HepG2 (cell line): ENCODE measurements around the gene AP3D1. TPM values are rescaled to one million over a fixed set of nuclear protein-coding genes. Genes with fewer than 3 reads are reported as not detected.

Source experiments
- AKAP8 ChIP-seq: sonication (generic); formaldehyde crosslinking; IDR thresholded peaks from 2 replicates; pipeline ENCODE4 v1.5.1; 2020; ENCODE audit warnings: mild to moderate bottlenecking, missing genetic modification reagents
- CREB1 ChIP-seq, 2 experiments: fragments of 450-650 bp in 1 of 2; IDR thresholded peaks; 2 replicates each; pipeline ENCODE4 v1.6.1; 2016 to 2017; ENCODE audit warnings: control low read depth in 1 of 2, mild to moderate bottlenecking in 1 of 2, missing compliant biosample characterization in 1 of 2, missing genetic modification characterization in 1 of 2
- DR1 ChIP-seq: sonication (generic); formaldehyde crosslinking; IDR thresholded peaks from 2 replicates; pipeline ENCODE4 v1.8.0; 2021; ENCODE audit warnings: mild to moderate bottlenecking, missing genetic modification reagents, inconsistent platforms
- EP300 ChIP-seq, 3 experiments: sonication (generic) in 1 of 3; formaldehyde crosslinking in 1 of 3; IDR thresholded peaks; 2 replicates each; pipeline versions ENCODE4 v1.5.1 to v1.6.1; 2011 to 2020; ENCODE audit warnings: low read depth in 2 of 3, low read length in 2 of 3, borderline replicate concordance in 1 of 3, improper control_type of control experiment in 1 of 3, mild to moderate bottlenecking in 1 of 3, missing genetic modification reagents in 1 of 3, moderate library complexity in 1 of 3
- GTF2F1 ChIP-seq: fragments of 150-350 bp; IDR thresholded peaks from 2 replicates; pipeline ENCODE4 v1.6.1; 2014; ENCODE audit warnings: low read length
- MTF1 ChIP-seq: sonication (generic); formaldehyde crosslinking; IDR thresholded peaks from 2 replicates; pipeline ENCODE4 v1.5.0; 2020; ENCODE audit warnings: missing genetic modification reagents
- NCOA2 ChIP-seq: sonication (generic); formaldehyde crosslinking; IDR thresholded peaks from 2 replicates; pipeline ENCODE4 v1.8.0; 2022; ENCODE audit warnings: inconsistent platforms
- NCOR1 ChIP-seq: fragments of 200-600 bp; sonication (generic); IDR thresholded peaks from 2 replicates; pipeline ENCODE4 v1.7.0; 2017; ENCODE audit warnings: antibody characterized with exemption, low read length, borderline replicate concordance
- NR3C1 ChIP-seq: sonication (generic); formaldehyde crosslinking; IDR thresholded peaks from 2 replicates; pipeline ENCODE4 v1.4.0; 2020; ENCODE audit warnings: missing genetic modification reagents
- PHF5A ChIP-seq: IDR thresholded peaks from one replicate; pipeline ENCODE4 v1.6.1; 2018; ENCODE audit warnings: low read depth, missing genetic modification reagents; ENCODE audit not compliant: unreplicated experiment
- TEAD3 ChIP-seq: optimal IDR thresholded peaks from 2 replicates; pipeline ENCODE3; 2016; ENCODE audit warnings: borderline replicate concordance
- TMF1 ChIP-seq: sonication (generic); formaldehyde crosslinking; IDR thresholded peaks from 2 replicates; pipeline ENCODE4 v1.8.1; 2022; ENCODE audit warnings: low read depth, missing genetic modification reagents
- YY1 ChIP-seq: IDR thresholded peaks from 2 replicates; pipeline ENCODE4 v1.6.1; 2011; ENCODE audit warnings: low read length, low read depth, moderate library complexity, mild to moderate bottlenecking; ENCODE audit not compliant: insufficient read depth, insufficient replicate concordance
- ZBTB7A ChIP-seq: sonication (generic); formaldehyde crosslinking; IDR thresholded peaks from 2 replicates; pipeline ENCODE4 v1.8.0; 2022; ENCODE audit warnings: mild to moderate bottlenecking, missing genetic modification reagents
- ZFAT ChIP-seq: sonication (generic); formaldehyde crosslinking; conservative IDR thresholded peaks from 2 replicates; pipeline ENCODE4 v1.8.1; 2023; ENCODE audit warnings: missing genetic modification reagents, inconsistent platforms
- ZNF33A ChIP-seq: sonication (generic); formaldehyde crosslinking; IDR thresholded peaks from 2 replicates; pipeline ENCODE4 v1.5.1; 2020; ENCODE audit warnings: missing genetic modification reagents, mild to moderate bottlenecking, moderate library complexity, borderline replicate concordance
- polyA plus RNA-seq, 8 experiments: library from polyadenylated mRNA; depleted of rRNA in 3 of 8; stranded (reverse) in 7 of 8; unstranded in 1 of 8; fragments of >200 nt; fragmentation: Illumina TruSeq in 4 of 8; extraction: Trizol in 4 of 8; gene quantifications; 2 replicates each; pipeline versions ENCODE4 v1.2.1 to v1.2.3, GENCODE V29; 2011 to 2016; ENCODE audit warnings: low read depth in 4 of 8, missing spikeins in 1 of 8, mixed read lengths in 1 of 8; ENCODE audit not compliant: insufficient read depth in 1 of 8
- total RNA-seq, 5 experiments: library from RNA; depleted of rRNA; stranded (reverse); fragments of >200 nt; fragmentation: Illumina TruSeq; extraction: Trizol; gene quantifications; 2 replicates each; pipeline ENCODE4 v1.2.3, GENCODE V29; 2016; ENCODE audit warnings: low read depth in 1 of 5
- TF ChIP-seq, protein P1 (sequence below): sonication (generic); formaldehyde crosslinking; IDR thresholded peaks from 2 replicates; pipeline ENCODE4 v1.5.0; 2020; ENCODE audit warnings: mild to moderate bottlenecking, missing genetic modification reagents
- TF ChIP-seq, protein P2 (sequence below): sonication (generic); formaldehyde crosslinking; IDR thresholded peaks from 2 replicates; pipeline ENCODE4 v1.9.0; 2021; ENCODE audit warnings: missing genetic modification reagents, mild to moderate bottlenecking, borderline replicate concordance
- TF ChIP-seq, protein P3 (sequence below): IDR thresholded peaks from 2 replicates; pipeline ENCODE4 v1.4.0; 2020; ENCODE audit warnings: mild to moderate bottlenecking, missing genetic modification reagents
- TF ChIP-seq, protein P4 (sequence below): sonication (generic); formaldehyde crosslinking; IDR thresholded peaks from 2 replicates; pipeline ENCODE4 v1.4.0; 2020; ENCODE audit warnings: mild to moderate bottlenecking, missing genetic modification reagents

AP3D1 gene
- total and polyA plus RNA-seq, 2 of the 13 experiments (the other 11 are each of a cell fraction or from before 2014, with no cell fraction given), result 68.0 to 82.6 TPM

DNA sequence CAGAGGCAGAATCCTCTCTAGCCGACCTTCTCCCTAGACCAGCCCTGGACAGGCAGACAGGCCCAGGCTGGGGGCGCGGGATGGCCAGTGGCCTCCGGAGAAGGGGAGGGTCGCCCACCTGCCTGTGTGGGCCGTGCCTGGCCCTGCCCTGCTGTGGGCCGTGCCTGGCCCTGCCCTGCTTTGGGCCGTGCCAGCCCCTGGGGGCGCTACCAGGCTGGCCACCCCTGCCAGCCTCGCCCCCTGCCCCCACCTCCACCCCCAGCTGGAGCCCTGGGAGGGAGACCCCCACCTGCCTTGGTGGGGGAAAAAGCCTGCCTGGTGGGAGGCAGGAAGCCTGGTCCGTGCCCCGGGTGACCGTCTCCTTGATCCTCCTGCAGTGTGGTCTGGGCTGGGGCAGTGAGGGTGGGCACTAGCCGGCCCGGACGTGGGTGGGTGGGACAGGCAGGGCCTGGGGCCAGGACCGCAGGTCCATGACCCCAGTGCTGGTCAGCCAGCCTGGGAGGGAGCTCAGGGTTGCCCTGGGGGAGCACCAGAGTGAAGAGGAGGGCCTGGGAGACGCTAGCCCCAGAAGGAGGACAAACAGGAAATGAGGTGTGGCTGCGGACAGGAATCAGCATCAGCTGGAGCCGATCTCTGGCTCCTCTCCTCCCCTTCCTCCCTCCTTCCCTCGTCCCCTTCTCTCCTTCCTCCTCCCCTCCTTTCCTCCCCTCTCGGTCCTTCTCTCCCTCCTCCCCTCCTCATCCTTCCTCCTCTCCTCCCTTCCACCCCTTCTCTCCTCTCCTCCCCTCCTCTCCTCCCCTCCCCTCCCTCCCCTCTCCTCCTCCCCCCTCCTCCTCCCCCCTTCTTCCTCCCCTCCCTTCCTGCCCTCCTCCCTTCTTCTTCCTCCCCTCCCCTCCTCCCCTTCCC lies 95.2 kb downstream of the AP3D1 start (continued):
- TF ChIP-seq, protein P1, sequence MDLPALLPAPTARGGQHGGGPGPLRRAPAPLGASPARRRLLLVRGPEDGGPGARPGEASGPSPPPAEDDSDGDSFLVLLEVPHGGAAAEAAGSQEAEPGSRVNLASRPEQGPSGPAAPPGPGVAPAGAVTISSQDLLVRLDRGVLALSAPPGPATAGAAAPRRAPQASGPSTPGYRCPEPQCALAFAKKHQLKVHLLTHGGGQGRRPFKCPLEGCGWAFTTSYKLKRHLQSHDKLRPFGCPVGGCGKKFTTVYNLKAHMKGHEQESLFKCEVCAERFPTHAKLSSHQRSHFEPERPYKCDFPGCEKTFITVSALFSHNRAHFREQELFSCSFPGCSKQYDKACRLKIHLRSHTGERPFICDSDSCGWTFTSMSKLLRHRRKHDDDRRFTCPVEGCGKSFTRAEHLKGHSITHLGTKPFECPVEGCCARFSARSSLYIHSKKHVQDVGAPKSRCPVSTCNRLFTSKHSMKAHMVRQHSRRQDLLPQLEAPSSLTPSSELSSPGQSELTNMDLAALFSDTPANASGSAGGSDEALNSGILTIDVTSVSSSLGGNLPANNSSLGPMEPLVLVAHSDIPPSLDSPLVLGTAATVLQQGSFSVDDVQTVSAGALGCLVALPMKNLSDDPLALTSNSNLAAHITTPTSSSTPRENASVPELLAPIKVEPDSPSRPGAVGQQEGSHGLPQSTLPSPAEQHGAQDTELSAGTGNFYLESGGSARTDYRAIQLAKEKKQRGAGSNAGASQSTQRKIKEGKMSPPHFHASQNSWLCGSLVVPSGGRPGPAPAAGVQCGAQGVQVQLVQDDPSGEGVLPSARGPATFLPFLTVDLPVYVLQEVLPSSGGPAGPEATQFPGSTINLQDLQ (CRISPR knock-in tag), result no peak
- TF ChIP-seq PHF5A (CRISPR knock-in tag) (no peak), EP300 (IDR thresholded peaks at IDR 0.05; ENCODE audit: low read depth in 2 of 2, low read length in 2 of 2) (no peak), EP300 (CRISPR knock-in tag; IDR thresholded peaks at IDR 0.05; ENCODE audit: borderline replicate concordance) (no peak), CREB1 (IDR thresholded peaks at IDR 0.05) (no peak), CREB1 (CRISPR knock-in tag; IDR thresholded peaks at IDR 0.05) (no peak), NR3C1 (CRISPR knock-in tag) (no peak), TEAD3 (CRISPR knock-in tag) (no peak), ZFAT (CRISPR knock-in tag) (no peak), AKAP8 (peak; percentile 53; the same call in 1 of the 2 replicates), NCOA2 (CRISPR knock-in tag) (no peak), TMF1 (CRISPR knock-in tag) (no peak), MTF1 (CRISPR knock-in tag) (no peak), ZNF33A (CRISPR knock-in tag) (no peak), NCOR1 (no peak), DR1 (CRISPR knock-in tag) (no peak), YY1 (no peak), ZBTB7A (CRISPR knock-in tag) (no peak; the same call in 1 of the 2 replicates), GTF2F1 (no peak)
- TF ChIP-seq, protein P2, sequence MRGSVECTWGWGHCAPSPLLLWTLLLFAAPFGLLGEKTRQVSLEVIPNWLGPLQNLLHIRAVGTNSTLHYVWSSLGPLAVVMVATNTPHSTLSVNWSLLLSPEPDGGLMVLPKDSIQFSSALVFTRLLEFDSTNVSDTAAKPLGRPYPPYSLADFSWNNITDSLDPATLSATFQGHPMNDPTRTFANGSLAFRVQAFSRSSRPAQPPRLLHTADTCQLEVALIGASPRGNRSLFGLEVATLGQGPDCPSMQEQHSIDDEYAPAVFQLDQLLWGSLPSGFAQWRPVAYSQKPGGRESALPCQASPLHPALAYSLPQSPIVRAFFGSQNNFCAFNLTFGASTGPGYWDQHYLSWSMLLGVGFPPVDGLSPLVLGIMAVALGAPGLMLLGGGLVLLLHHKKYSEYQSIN, result no peak
- TF ChIP-seq, protein P3, sequence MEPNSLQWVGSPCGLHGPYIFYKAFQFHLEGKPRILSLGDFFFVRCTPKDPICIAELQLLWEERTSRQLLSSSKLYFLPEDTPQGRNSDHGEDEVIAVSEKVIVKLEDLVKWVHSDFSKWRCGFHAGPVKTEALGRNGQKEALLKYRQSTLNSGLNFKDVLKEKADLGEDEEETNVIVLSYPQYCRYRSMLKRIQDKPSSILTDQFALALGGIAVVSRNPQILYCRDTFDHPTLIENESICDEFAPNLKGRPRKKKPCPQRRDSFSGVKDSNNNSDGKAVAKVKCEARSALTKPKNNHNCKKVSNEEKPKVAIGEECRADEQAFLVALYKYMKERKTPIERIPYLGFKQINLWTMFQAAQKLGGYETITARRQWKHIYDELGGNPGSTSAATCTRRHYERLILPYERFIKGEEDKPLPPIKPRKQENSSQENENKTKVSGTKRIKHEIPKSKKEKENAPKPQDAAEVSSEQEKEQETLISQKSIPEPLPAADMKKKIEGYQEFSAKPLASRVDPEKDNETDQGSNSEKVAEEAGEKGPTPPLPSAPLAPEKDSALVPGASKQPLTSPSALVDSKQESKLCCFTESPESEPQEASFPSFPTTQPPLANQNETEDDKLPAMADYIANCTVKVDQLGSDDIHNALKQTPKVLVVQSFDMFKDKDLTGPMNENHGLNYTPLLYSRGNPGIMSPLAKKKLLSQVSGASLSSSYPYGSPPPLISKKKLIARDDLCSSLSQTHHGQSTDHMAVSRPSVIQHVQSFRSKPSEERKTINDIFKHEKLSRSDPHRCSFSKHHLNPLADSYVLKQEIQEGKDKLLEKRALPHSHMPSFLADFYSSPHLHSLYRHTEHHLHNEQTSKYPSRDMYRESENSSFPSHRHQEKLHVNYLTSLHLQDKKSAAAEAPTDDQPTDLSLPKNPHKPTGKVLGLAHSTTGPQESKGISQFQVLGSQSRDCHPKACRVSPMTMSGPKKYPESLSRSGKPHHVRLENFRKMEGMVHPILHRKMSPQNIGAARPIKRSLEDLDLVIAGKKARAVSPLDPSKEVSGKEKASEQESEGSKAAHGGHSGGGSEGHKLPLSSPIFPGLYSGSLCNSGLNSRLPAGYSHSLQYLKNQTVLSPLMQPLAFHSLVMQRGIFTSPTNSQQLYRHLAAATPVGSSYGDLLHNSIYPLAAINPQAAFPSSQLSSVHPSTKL (CRISPR knock-in tag), result 0 out of 2 replicates have a peak, but pooled peaks have one; percentile 10
- TF ChIP-seq, protein P4, sequence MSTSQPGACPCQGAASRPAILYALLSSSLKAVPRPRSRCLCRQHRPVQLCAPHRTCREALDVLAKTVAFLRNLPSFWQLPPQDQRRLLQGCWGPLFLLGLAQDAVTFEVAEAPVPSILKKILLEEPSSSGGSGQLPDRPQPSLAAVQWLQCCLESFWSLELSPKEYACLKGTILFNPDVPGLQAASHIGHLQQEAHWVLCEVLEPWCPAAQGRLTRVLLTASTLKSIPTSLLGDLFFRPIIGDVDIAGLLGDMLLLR (CRISPR knock-in tag), result no peak
